ENCODE measurements around the gene DAB2.

GRCh38 chr5:39377613-39378012 lies 47.2 kb downstream of the DAB2 start:
- TF ChIP-seq, protein P1, sequence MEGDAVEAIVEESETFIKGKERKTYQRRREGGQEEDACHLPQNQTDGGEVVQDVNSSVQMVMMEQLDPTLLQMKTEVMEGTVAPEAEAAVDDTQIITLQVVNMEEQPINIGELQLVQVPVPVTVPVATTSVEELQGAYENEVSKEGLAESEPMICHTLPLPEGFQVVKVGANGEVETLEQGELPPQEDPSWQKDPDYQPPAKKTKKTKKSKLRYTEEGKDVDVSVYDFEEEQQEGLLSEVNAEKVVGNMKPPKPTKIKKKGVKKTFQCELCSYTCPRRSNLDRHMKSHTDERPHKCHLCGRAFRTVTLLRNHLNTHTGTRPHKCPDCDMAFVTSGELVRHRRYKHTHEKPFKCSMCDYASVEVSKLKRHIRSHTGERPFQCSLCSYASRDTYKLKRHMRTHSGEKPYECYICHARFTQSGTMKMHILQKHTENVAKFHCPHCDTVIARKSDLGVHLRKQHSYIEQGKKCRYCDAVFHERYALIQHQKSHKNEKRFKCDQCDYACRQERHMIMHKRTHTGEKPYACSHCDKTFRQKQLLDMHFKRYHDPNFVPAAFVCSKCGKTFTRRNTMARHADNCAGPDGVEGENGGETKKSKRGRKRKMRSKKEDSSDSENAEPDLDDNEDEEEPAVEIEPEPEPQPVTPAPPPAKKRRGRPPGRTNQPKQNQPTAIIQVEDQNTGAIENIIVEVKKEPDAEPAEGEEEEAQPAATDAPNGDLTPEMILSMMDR (conservative IDR thresholded peaks at IDR 0.05 in 1 of 2, IDR thresholded peaks at IDR 0.05 in 1 of 2; ENCODE audit: low read depth in 1 of 2, low read length in 2 of 2): no peak
- no peak for TF ChIP-seq EZH2 (IDR thresholded peaks at IDR 0.05; ENCODE audit: low read length, missing control alignments)

Measured in fibroblast of lung (primary cell).